HFFc6 (cell line): ENCODE measurements around the gene PSMD8. TPM values are rescaled to one million over a fixed set of nuclear protein-coding genes. Genes with fewer than 3 reads are reported as not detected.

Experiments
- DNase-seq: peaks from one replicate; pipeline ENCODE4 v3.0.0-alpha.2; 2018
- H3K27ac Mint-ChIP-seq: 2 replicates; pipeline ENCODE4 v1.8.0; 2020; ENCODE audit warnings: mild to moderate bottlenecking, mixed read lengths
- H3K27me3 Mint-ChIP-seq: 2 replicates; pipeline ENCODE4 v1.8.0; 2021; ENCODE audit warnings: mild to moderate bottlenecking, moderate library complexity, mixed read lengths; ENCODE audit not compliant: insufficient read depth
- H3K36me3 Mint-ChIP-seq: 2 replicates; pipeline ENCODE4 v1.8.0; 2021; ENCODE audit warnings: low read depth, mixed read lengths
- H3K4me1 Mint-ChIP-seq: 2 replicates; pipeline ENCODE4 v1.8.0; 2020; ENCODE audit warnings: low read depth, mixed read lengths
- H3K4me3 Mint-ChIP-seq: 2 replicates; pipeline ENCODE4 v1.8.0; 2020; ENCODE audit warnings: mild to moderate bottlenecking, moderate library complexity, mixed read lengths
- H3K9me3 Mint-ChIP-seq: 2 replicates; pipeline ENCODE4 v1.8.0; 2020; ENCODE audit warnings: mild to moderate bottlenecking, mixed read lengths
- total RNA-seq, 6 experiments: library from RNA; stranded (reverse); fragmentation: NEBNext Ultra II Directional; extraction: Animal tissue kit (Norgen Biotek cat#: 25700); gene quantifications; 2 replicates in 1 of 6; 3 replicates in 5 of 6; pipeline ENCODE4 v1.2.3, GENCODE V29; 2021
- TF ChIP-seq, protein P1 (sequence below): fragments of 200-600 bp; sonication (generic); IDR thresholded peaks from 2 replicates; pipeline ENCODE4 v1.5.0; 2021; ENCODE audit warnings: antibody characterized with exemption, mild to moderate bottlenecking

Gene PSMD8
- total RNA-seq, 6 experiments from 2014 or later = 229 to 298 (median 259) TPM

DNA sequence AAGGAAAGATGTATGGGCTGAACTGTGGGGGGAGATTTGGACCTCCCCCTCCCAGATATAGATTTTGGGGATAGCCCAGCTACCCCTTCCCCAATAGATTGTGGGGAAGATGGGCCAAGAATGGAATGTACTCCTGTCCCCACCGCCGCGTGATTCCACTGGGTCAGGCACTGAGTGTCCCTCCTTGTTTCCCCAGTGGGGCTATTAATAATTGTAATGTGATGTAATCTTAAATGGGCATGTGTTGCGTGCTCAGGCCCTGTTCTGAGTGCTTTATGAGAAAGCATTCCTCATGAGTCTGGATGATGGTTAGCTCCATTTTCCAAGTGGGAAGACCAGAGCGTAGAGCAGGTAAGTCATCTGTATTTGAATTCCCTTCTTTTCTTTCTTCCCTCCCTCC, 1.4 kb downstream of the PSMD8 start:
- peaks cover 28% of the 10 kb centered on the region for H3K4me1 Mint-ChIP-seq
- DNase-seq = peak; percentile 59
- H3K9me3 Mint-ChIP-seq = no peaks in the 10 kb centered on the region
- TF ChIP-seq, protein P1, sequence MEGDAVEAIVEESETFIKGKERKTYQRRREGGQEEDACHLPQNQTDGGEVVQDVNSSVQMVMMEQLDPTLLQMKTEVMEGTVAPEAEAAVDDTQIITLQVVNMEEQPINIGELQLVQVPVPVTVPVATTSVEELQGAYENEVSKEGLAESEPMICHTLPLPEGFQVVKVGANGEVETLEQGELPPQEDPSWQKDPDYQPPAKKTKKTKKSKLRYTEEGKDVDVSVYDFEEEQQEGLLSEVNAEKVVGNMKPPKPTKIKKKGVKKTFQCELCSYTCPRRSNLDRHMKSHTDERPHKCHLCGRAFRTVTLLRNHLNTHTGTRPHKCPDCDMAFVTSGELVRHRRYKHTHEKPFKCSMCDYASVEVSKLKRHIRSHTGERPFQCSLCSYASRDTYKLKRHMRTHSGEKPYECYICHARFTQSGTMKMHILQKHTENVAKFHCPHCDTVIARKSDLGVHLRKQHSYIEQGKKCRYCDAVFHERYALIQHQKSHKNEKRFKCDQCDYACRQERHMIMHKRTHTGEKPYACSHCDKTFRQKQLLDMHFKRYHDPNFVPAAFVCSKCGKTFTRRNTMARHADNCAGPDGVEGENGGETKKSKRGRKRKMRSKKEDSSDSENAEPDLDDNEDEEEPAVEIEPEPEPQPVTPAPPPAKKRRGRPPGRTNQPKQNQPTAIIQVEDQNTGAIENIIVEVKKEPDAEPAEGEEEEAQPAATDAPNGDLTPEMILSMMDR = no peak
- peaks cover 8% of the 10 kb centered on the region; the same call in 1 of the 2 replicates for H3K27me3 Mint-ChIP-seq
- peak overlapping the region; percentile 97 for H3K27ac Mint-ChIP-seq
- peak overlapping the region; percentile 95 for H3K4me3 Mint-ChIP-seq
- peaks cover 17% of the 10 kb centered on the region for H3K36me3 Mint-ChIP-seq

DNA sequence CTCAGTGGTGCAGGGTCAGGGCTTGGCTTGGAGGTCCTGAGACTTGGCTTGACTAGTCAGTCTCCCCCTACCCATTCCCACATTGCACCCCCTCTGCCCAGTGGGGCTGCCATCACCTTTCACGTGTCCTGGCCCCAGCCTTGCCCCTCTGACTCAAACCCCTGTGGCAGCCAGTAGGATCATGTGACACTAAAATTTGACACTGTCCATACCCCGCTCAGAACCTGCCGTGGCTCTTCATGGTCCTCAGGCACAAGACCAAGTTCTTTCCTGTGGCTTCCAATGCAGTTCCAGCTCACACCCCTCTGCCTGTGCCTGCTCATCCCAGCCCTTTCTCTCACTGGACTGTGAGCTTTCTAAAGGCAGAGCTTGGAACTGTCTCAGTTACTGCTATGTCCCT, 2.2 kb downstream of the PSMD8 start:
- peaks cover 28% of the 10 kb centered on the region for H3K4me1 Mint-ChIP-seq
- H3K4me3 Mint-ChIP-seq = peak overlapping the region; percentile 95
- TF ChIP-seq, protein P1 = no peak
- no peaks in the 10 kb centered on the region for H3K9me3 Mint-ChIP-seq
- H3K27me3 Mint-ChIP-seq = peaks cover 4% of the 10 kb centered on the region
- H3K27ac Mint-ChIP-seq = peak overlapping the region; percentile 97
- no peak for DNase-seq
- peaks cover 19% of the 10 kb centered on the region for H3K36me3 Mint-ChIP-seq

DNA sequence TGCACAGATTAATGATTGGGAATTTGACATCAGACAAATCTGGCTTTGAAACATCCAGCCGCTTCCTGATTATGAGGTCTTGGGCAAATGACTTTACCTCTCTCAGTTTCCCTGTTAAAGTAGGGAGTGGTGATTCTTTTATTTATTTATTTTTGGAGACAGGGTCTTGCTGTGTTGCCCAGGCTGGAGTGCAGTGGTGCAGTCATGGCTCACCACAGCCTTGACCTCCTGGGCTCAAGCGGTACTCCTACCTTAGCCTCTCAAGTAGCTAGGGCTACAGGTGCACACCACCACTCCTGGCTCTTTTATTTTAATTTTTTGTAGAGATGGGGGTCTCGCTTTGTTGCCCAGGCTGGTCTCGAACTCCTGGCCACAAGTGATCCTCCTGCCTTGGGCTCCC, 2.7 kb downstream of the PSMD8 start:
- no peaks in the 10 kb centered on the region for H3K9me3 Mint-ChIP-seq
- TF ChIP-seq, protein P1 = no peak
- H3K4me1 Mint-ChIP-seq = peaks cover 28% of the 10 kb centered on the region
- H3K27ac Mint-ChIP-seq = no peak overlapping the region
- H3K4me3 Mint-ChIP-seq = peak overlapping the region; percentile 95
- no peak for DNase-seq
- H3K27me3 Mint-ChIP-seq = peaks cover 4% of the 10 kb centered on the region
- H3K36me3 Mint-ChIP-seq = peaks cover 24% of the 10 kb centered on the region

DNA sequence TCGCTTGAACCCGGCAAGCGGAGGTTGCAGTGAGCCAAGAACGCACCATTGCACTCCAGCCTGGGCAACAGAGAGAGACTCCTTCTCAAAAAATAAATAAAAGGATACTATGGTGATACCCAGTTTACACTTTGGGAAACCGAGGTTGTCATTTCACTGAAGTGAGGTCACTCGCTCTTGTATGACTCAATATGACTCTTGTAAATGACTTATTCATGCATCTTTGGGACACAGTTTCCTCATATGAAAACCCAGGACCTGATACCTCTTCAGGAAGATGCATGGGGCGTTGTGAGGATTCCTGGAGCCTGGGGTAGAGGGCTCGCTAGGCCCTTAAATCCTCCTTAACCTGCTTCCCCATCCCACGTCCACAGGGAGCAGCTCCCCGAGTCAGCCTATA, 4.5 kb downstream of the PSMD8 start:
- Mint-ChIP-seq H3K9me3 (no peaks in the 10 kb centered on the region), H3K36me3 (peaks cover 32% of the 10 kb centered on the region), H3K4me3 (peak overlapping the region; percentile 28; the same call in 1 of the 2 replicates), H3K4me1 (peaks cover 28% of the 10 kb centered on the region), H3K27ac (peak overlapping the region; percentile 61; the same call in 1 of the 2 replicates), H3K27me3 (peaks cover 4% of the 10 kb centered on the region)
- TF ChIP-seq, protein P1 = no peak
- no peak for DNase-seq

DNA sequence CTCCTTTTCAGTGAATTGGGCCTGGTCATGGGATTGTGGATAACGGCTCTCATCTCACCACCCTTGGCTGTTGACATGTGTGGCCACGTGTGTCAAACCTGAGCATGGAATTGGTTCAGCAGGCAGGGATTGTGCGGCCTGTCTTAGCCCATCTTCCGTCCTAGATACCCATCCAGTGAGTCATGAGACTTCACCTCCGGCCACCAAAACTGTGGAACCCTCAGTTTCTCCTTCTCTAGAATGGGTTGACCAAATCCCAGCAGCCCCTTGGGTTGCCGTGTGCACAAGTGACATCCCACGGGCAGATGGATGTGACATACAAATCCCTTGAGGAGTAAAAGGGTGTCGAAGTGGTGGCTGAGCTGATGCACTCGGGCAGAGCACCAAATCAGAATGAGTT, 6.8 kb downstream of the PSMD8 start:
- H3K27me3 Mint-ChIP-seq = peaks cover 10% of the 10 kb centered on the region
- no peak overlapping the region for H3K4me3 Mint-ChIP-seq
- TF ChIP-seq, protein P1 = no peak
- peaks cover 32% of the 10 kb centered on the region for H3K36me3 Mint-ChIP-seq
- H3K4me1 Mint-ChIP-seq = peaks cover 20% of the 10 kb centered on the region
- no peak for DNase-seq
- H3K27ac Mint-ChIP-seq = no peak overlapping the region
- H3K9me3 Mint-ChIP-seq = no peaks in the 10 kb centered on the region

DNA sequence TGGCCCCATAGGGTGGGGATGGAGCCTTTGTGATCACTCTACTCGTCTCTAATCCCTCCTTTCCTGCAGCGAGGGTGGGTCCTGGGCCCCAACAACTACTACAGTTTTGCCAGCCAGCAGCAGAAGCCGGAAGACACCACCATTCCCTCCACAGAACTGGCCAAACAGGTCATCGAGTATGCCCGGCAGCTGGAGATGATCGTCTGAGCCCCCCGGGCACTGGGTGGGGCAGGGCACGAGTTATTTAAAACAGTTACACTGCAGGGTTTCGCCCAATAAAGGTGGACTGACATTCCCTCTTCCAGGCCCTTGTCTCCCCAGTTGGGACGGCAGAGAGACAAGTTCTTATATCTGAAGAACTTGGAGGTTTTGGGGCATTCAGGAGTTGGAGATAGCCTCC, 8.8 kb downstream of the PSMD8 start:
- H3K36me3 Mint-ChIP-seq = peaks cover 29% of the 10 kb centered on the region
- no peaks in the 10 kb centered on the region for H3K9me3 Mint-ChIP-seq
- H3K27me3 Mint-ChIP-seq = peaks cover 18% of the 10 kb centered on the region
- H3K4me1 Mint-ChIP-seq = peaks cover 18% of the 10 kb centered on the region
- TF ChIP-seq, protein P1 = no peak
- no peak overlapping the region for H3K27ac Mint-ChIP-seq
- DNase-seq = no peak
- H3K4me3 Mint-ChIP-seq = no peak overlapping the region
